ENCODE measurements around the gene ESR1.

- TF ChIP-seq CTCF (IDR thresholded peaks at IDR 0.05) (no peak), POLR2A (IDR thresholded peaks at IDR 0.05) (no peak)
Measured at GRCh38 chr6:152136449-152136825, 329.0 kb downstream of the ESR1 start.
